Kidney tubule cell (primary cell): ENCODE data around the gene ERVV-1.
"Not testable (repeated sequence)": the region's sequence is repeated elsewhere in the genome, so short reads cannot be mapped to it uniquely, and the experiment has no call there.

Experiments
- DNase-seq: peaks from one replicate; pipeline ENCODE4 v3.0.0-alpha.2; 2018; ENCODE audit warnings: low spot score

The ERVV-1 gene

DNA sequence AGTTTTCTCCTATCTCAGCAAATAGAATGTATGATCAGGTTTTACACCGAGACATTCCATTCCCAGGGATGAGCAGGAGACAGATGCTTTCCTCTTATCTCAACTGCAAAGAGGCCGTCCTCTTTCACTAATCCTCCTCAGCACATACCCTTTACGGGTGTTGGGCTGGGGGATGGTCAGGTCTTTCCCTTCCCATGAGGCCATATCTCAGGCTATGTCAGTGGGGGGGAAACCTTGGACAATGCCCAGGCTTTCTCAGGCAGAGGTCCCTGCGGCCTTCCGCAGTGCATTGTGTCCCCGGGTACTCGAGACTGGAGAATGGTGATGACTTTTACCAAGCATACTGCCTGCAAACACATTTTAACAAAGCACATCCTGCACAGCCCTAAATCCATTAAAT is 14.6 kb downstream of the ERVV-1 start:
- not testable (repeated sequence) for DNase-seq

DNA sequence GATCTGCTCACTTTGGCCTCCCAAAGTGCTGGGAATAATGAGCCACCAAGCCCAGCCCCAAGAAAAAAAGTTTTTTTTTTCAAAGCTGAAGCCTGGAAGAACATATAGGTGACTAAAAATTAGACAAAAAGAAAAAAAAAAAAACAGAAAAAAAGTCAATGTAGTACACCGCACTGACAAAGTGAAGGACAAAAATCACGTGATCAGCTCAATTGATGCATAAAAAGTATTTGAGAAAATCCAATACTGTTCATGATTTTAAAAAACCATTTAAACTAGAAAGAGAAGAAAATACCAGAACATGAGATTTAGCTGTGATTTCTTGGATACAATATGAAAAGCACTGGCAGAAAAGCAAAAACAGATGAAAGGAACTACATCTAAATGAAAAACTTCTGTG is 20.3 kb downstream of the ERVV-1 start:
- DNase-seq = no peak

DNA sequence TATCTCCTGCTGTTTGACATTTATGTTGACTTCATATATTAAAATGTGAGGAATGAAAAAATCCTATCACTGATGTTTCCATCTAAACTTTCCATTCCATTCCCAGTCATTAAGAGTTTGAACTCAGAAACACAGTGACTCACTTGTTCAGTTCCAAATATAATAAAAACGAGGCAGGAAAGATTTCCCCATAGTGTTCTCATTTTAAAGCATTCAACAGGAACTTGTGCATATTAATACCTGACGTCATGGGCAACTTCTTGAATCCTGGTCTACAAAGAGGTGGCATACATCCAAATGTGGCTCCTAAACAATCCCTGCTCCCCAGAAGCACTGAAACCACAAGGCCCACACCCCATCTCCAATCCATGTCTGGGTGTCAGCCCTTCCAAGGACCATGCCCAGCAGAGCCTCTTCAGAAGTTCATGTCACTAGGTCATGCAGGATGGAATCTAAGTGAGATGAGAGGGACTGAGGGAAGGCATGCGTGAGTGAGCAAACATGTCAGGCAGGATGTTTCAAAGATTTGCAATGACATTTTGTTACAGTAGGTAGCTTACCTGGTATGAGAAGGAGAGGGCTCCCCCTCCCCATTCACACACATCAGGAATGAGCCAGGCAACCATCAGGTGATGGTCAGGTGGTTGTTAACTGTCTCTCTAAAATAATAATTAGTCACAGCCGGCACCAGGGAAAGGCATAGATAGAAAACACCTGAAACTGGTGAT is 21.4 kb downstream of the ERVV-1 start:
- DNase-seq = peak; percentile 96

DNA sequence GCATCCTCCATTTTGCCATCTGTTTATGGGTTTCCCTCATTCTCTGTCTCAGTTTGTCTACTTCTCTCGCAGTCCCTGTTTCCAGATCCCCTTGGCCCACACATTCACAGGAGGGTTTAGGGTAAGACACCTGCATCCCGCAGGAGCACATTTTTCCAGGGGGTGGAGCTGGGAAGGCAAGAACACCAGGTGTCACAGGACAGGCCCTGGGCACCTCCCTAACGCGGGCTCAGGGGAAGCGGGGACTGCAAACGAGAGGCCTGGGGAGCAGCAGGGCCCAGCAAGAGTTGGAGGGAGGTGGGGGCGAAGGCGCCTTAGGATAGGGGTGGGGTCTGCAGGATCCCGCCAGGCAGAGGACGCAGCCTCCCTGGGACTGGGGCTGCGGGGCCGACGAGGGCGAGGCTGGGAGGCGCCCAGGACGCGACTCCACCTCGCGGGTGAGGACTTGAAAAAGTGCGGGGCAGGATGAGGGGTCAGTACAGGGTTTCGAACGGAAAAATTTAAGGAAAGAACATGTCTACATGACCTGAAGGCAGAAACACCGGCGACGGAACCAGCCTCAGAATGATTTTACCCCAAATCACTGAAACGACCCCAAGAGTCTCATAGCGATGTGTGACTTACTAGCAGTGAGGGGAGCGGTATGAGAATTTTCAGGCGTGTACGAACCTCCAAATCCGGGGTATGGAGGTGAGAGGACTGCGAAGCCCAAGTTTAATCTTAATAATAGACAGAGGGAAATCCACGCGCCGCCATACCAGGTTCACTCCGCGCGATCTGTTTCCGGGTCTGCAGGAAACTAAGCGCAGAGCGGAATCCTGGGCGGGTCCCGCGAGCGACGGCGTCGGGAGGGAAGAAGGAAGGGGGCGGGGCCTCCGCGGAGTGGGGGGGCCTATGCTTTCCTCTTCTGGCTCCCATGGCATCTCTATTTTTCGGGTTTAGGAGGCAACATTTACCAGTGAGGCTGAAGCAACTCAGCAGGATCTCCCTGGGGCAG is 23.7 kb downstream of the ERVV-1 start:
- DNase-seq = peak; percentile 72

DNA sequence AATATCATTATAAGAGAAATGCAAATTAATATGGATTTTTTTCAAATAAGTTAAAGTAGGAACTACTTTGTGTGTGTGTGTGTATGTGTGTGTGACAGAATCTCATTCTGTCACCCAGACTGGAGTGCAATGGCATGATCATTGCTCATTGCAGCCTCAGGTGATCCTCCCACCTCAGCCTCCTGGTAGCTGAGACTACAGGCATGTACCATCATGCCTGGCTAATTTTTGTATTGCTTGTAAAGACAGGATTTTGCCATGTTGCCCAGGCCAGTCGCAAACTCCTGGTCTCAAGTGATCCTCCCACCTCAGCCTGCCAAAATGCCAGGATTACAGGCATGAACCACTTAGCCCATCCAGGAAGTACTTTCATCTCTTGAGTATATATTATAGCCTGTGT is 27.6 kb downstream of the ERVV-1 start:
- DNase-seq = no peak

DNA sequence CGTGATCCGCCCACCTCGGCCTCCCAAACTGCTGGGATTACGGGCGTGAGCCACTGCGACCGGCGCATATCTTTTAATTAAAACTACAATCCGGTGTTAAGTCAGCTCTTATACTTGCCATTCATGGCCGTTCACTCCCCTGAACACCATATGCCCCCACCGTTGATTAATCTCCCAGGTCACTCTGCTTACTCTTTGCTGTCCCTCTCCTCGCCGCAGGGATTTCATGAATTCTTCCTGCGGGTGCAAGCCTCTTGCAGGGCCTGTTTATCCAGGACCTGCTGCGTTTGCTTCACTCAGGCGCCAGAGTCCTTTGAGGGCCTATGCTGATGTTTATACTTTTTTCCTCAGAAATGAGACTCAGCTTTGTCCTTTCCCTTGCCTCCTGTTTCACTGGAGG is 31.8 kb downstream of the ERVV-1 start:
- no peak for DNase-seq

DNA sequence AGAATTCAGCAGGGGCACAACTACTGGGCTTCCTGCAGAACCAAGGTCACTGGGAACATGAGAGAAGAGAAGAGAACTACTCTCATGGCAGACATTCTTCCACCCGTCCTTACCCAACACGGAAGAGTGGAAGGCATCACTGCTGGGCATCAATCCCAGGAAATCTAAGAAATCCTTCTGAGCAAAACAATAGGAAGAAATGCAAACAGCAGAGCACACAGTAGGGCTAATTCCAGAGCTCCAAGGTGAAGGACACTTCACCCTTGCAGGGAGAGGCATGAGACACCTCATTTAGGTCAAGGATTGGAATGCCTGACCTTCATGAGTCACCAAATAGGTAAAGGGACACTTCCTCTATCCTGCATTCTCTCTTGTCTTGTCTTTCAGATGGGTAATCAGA is 33.7 kb downstream of the ERVV-1 start:
- DNase-seq = peak; percentile 14

- DNase-seq = peak; percentile 92
These were observed 41.4 kb downstream of the ERVV-1 start for GRCh38 chr19:53055117-53055516.

GRCh38 chr19:53057904-53058580 is 44.3 kb downstream of the ERVV-1 start:
- DNase-seq = peak; percentile 67
